GM18502 (cell line): Measurements from ENCODE around the gene C1orf226.
"Not testable (repeated sequence)": the region's sequence is repeated elsewhere in the genome, so short reads cannot be mapped to it uniquely, and the experiment has no call there.

Source experiments
- ATAC-seq: cut with Tn5 transposase; IDR thresholded peaks from one replicate; pipeline ENCODE4 v1.9.1; 2021; ENCODE audit warnings: mild to moderate bottlenecking; ENCODE audit not compliant: unreplicated experiment, poor library complexity

C1orf226 gene

DNA sequence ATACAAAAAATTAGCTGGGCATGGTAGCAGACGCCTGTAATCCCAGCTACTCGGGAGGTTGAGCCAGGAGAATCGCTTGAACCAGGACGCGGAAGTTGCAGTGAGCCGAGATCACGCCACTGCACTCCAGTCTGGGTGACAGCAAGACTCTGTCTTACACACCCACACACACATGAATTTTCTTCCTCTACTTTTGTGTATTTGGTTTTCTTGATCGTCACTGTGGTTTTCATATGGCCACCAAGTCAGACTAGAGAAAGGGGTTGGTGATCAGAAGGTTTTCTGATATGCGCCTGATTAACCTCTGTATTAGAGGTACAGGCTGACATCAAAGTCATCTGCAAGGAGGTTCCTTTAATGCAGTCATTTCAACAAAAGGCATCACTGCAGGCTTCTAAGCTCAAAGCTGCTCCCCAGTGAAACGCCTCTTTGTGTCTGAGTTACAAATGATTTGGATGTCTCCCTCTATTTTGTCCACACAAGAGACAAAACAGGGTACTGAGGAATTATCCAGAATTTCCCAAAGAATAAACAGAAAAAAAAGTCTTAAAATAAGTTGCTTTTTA is 19.3 kb downstream of the C1orf226 start:
- no peak for ATAC-seq

DNA sequence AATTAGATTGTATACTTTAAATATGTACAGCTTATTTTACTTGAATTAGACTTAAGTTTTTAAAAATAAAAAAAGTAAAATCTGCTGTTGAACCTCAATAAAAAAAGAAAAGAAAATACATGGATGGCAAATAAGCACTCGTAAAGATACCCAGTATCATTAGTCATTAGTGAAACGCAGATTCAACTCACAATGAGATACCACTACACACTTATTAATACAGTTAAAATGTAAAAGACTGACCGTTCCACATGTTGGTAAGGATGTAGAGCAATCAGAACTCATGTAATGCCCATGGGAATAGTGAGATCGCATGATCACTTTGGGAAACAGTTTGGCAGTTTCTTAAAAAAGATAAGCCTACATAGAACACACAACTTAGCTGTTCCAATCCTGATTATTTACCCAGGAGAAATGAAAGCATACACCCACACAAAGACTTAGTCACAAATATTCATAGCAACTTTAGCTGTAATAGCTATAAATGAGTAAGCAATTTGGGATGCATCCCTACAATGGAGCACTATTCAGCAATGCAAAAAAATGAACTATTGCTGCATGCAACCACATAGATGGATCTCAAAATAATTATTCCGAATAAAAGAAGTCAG is 23.1 kb downstream of the C1orf226 start:
- ATAC-seq = no peak

GRCh38 chr1:162405800-162406199 is 24.3 kb downstream of the C1orf226 start:
- ATAC-seq = no peak

- no peak for ATAC-seq
These were observed 25.3 kb downstream of the C1orf226 start for GRCh38 chr1:162406811-162407210.

GRCh38 chr1:162407539-162407938 is 26.0 kb downstream of the C1orf226 start:
- ATAC-seq = no peak

GRCh38 chr1:162412002-162412401 is 30.5 kb downstream of the C1orf226 start, which contains the start of gene SH2D1B:
TSS of gene SH2D1B (minus strand) at chr1:162412136. CDS start at chr1:162412016, 120 bp downstream.
- ATAC-seq = no peak

GRCh38 chr1:162416215-162416614 is 34.7 kb downstream of the C1orf226 start:
- no peak for ATAC-seq

GRCh38 chr1:162416909-162417308 is 35.4 kb downstream of the C1orf226 start:
- ATAC-seq = no peak

- ATAC-seq = no peak
These were observed 36.1 kb downstream of the C1orf226 start for GRCh38 chr1:162417650-162418049.

DNA sequence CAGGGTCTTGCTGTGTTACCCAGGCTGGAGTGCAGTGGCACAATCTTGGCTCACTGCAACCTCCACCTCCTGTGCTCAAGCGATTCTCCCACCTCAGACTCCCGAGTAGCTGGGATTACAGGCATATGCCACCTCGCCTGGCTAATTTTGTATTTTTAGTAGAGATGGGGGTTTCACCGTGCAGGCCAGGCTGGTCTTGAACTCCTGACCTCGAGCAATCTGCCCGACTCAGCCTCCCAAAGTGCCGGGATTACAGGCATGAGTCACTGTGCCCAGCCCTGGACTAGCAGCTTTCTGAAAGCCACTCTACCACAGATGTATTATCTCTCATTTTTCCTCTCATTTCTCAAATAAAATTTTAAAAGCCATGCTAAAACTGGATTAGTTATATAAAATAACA is 37.1 kb downstream of the C1orf226 start:
- not testable (repeated sequence) for ATAC-seq

GRCh38 chr1:162419450-162419931 is 38.0 kb downstream of the C1orf226 start:
- not testable (repeated sequence) for ATAC-seq

DNA sequence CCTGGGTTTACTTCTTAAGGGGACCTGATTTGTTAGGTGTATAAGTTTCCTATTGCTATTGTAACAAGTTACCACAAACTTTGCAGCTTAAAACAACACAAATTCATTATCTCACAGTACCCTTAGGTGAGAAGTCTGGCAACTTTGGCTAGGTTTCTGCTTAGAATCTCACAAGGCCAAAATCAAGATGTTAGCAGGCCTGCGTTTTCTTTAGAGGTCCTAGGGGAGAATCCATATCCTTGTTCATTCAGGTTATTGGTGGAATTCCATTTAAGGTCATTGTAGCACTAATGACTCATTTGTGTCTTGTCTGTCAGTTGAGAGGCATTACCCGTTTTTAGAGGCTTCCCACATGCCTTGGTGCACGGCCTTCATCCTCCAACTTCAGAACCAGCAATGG is 38.6 kb downstream of the C1orf226 start:
- ATAC-seq = no peak

DNA sequence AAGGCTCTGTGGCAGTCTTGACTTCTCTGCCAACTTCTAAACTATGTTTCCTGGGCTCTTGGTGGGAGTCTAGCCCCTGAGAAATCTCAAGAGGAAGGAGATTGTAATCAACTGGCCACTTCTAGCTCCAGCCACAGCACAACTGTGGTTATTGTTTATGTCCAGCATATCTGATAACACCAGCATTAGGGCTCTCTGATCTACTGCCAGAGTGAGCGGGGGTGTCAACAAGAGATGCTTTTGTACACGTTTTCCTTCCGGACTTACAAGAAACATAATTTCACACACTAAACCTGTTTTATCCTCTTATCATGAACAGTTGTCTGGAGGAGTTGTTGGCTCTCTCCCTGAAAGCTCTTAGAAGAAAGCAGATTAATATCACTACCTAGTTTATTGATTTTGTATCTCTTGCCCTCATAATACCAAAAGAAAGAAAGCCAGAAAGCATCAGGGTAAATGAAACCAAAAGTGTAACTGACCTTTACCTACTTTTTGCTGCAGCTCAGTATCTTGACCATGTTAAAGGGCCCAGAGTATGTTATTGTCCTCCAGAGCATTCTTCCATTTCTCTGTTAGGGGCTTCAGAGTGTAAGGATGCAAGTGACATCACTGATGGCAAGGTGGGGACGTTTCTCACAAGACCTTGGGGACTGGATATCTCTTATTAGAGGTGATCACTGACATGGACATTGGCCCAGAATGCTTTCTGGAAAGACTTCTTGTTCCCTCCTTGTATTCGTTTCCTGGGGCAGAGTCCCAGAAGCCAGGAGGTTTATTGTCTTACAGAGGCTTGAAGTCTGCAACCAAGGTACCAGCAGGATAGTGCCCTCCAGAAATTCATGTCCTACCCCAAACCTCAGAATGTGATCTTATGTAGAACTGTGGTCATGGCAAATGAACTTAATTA is 40.0 kb downstream of the C1orf226 start:
- ATAC-seq = no peak

GRCh38 chr1:162422662-162423375 is 41.3 kb downstream of the C1orf226 start:
- ATAC-seq = no peak

DNA sequence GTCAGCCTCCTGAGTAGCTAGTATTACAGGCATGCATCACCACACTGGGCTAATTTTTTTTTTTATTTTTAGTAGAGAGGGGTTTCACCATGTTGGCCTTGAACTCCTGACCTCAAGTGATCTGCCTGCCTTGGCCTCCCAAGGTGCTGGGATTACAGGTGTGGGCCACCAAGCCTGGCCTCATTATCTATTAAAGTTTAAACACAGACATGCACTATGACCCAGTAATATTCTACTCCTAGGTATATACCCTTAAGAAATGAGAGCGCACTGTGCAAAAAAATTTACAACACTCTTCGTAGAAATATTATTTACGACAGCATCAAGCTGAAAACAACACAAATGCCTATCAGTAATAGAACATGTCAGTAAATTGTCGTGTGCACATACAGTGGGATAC is 49.1 kb downstream of the C1orf226 start:
- ATAC-seq = no peak

DNA sequence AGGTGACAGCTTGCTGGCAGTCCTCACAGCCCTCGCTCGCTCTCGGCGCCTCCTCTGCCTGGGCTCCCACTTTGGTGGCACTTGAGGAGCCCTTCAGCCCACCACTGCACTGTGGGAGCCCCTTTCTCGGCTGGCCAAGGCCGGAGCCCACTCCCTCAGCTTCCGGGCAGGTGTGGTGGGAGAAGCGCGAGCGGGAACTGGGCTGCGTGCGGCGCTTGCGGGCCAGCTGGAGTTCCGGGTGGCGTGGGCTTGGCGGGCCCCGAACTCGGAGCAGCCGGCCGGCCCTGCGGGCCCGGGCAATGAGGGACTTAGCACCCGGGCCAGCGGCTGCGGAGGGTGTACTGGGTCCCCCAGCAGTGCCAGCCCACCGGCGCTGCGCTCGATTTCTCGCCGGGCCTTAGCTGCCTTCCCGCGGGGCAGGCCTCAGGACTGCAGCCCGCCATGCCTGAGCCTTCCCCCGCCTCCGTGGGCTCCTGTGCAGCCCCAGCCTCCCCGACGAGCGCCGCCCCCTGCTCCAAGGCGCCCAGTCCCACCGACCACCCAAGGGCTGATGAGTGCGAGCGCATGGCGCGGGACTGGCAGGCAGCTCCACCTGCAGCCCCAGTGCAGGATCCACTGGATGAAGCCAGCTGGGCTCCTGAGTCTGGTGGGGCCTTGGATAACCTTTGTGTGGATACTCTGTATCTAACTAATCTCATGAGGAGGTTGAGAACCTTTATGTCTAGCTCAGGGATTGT is 51.6 kb downstream of the C1orf226 start:
- not testable (repeated sequence) for ATAC-seq
